SH-SY5Y (cell line): ENCODE results near the gene RASA1.

ENCODE experiments used
- GATA2 ChIP-seq: IDR thresholded peaks from 2 replicates; pipeline ENCODE4 v1.6.1; 2011; ENCODE audit warnings: mild to moderate bottlenecking, low read depth, low read length
- GATA3 ChIP-seq: IDR thresholded peaks from 2 replicates; pipeline ENCODE4 v1.6.1; 2011; ENCODE audit warnings: low read depth, mild to moderate bottlenecking, low read length, moderate library complexity

The RASA1 gene

GRCh38 chr5:87403409-87403808, 135.7 kb downstream of the RASA1 start:
- TF ChIP-seq GATA3 (no peak), GATA2 (no peak)

DNA sequence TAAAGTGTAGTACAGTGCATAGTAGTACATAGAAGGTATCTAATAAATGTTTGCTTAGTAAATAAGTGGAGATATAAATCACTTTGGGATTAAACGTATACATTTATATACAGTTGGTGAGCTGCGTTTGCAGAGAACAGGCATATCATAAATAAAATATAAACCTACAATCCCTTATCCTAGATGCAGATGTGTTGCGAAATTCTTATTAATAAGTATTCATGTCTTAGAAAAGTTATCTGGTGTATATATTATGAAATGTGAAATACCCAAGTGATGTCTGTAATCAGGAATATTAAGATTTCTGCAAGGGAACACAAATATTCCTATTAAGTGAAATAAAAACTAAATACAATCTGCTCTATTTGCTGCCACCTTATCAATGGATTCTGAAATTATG, 136.2 kb downstream of the RASA1 start:
- TF ChIP-seq GATA3 (no peak), GATA2 (no peak)

- TF ChIP-seq GATA3, result no peak
- no peak for TF ChIP-seq GATA2
These were observed 136.7 kb downstream of the RASA1 start for GRCh38 chr5:87404359-87404758.

GRCh38 chr5:87405472-87406155, 137.9 kb downstream of the RASA1 start:
- no peak for TF ChIP-seq GATA3
- no peak for TF ChIP-seq GATA2

GRCh38 chr5:87408204-87408603, 140.5 kb downstream of the RASA1 start:
- TF ChIP-seq GATA2, result no peak
- TF ChIP-seq GATA3, result no peak

DNA sequence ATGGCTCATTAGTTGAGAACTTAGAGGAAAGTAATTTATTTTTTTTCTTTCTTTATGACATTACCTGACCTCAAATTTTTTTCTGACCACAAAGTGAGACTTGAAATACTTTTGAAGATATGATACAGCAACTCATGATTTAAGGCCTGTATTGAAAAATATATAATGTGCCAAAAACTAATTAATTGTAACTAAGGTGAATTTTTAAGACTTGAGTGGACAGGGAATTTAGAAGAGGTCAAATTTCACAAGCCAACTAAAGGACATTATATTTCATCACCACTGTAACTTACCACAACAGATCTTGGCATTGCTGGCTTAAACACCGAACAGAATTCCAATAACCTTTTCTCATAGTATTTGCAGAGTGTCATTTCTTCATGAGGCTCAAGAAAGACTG, 143.2 kb downstream of the RASA1 start:
- TF ChIP-seq GATA2 (no peak), GATA3 (no peak)

GRCh38 chr5:87411586-87411972, 143.9 kb downstream of the RASA1 start:
- TF ChIP-seq GATA2 (no peak), GATA3 (no peak)

GRCh38 chr5:87411973-87412629, 144.4 kb downstream of the RASA1 start:
- TF ChIP-seq GATA2 (peak; percentile 17; the same call in 1 of the 2 replicates), GATA3 (no peak)

GRCh38 chr5:87412630-87413342, 145.1 kb downstream of the RASA1 start, which contains the start of gene CCNH:
TSS of gene CCNH (minus strand) at chr5:87412930. CDS start at chr5:87412794, 136 bp downstream.
- TF ChIP-seq GATA3 (no peak), GATA2 (no peak)

DNA sequence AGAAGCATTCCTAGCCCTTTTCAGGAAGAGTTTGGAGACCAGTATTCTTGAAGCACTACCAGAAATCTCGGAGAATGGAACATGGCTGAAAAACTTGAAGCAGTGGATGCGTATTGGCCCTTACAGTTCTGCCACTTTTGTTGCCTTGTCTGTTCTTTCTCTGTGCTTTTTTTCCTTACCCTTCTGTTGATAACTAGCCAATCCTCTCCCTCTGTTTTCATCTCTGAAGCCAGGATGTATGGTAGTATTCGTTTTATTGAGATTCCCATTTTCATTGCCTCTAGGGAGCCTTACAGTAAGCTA, 145.6 kb downstream of the RASA1 start:
- no peak for TF ChIP-seq GATA2
- TF ChIP-seq GATA3, result no peak

GRCh38 chr5:87418506-87418905, 150.8 kb downstream of the RASA1 start:
- no peak for TF ChIP-seq GATA3
- TF ChIP-seq GATA2, result no peak

DNA sequence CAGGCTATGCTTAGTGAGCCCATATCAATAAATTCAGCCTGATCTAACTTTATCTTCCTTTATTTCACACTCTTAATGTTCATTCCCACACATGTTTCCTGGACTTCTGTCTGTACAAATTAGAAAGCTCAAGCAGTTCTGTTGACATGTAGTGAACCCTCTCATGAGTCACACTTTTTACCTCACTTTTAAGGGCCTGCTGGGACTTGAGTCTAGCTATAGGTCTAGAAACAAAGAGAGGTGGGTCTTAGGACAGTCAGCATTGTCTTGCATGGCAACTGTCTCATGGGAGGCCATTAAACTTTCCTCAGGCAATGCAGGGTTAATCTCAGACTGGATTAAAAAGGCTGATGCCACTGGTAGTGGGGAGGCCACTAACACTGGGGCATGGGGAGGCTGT, 153.6 kb downstream of the RASA1 start:
- TF ChIP-seq GATA3 (no peak), GATA2 (no peak)

DNA sequence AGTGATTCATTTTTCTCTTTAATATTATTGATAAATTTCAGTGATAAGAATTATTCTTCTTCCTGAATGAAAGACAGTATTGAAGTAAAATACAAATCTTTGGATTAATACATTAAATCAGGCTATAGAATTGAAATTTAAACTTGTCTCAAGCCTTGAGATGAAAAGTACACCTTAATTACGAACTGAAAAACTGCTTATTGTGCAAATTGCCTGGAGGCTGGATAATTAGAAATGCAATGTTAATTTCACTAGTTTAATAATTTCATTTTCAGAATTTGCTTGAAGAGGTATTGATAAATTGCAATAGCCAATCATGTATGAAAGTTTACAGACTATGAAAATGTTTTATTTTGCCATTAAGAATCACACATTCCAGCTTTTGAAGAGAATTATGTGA, 156.1 kb downstream of the RASA1 start:
- TF ChIP-seq GATA2, result no peak
- TF ChIP-seq GATA3, result no peak

DNA sequence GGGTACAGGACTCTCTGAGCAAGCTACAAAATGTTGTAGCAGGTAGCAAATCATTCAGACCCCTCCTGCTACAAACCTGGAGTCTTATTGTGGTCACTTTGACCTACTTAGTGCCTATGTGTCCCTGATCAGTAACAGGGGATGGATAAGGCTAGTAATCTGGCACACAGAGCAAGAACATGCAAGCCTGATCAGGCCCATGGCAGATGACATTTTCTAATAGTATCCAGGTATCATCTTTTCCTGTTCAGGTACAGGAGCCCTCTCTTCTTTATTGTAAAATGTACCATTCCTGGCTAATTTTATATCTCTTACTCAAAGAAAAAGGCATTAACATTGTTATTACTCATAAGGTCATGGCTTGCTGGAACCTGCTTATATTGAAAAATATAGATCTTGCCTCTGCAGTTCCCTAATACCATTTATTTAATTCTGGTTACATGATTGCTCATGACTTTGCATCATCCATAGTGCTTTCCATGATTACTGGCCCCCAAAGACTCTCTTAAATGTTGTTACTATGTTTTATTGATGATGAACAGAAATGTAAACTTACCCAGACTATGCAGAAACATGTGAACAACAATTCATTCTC, 163.3 kb downstream of the RASA1 start:
- no peak for TF ChIP-seq GATA2
- TF ChIP-seq GATA3, result no peak
